GM12878 (cell line): Measurements from ENCODE around the gene PFKFB1. TPM values are rescaled to one million over a fixed set of nuclear protein-coding genes. Genes with fewer than 3 reads are reported as not detected.
"Not testable (repeated sequence)": the region's sequence is repeated elsewhere in the genome, so short reads cannot be mapped to it uniquely, and the experiment has no call there.

ENCODE experiments used
- ATAC-seq: fragments of 200-7000 bp; cut with Tn5 transposase; 3 replicates; pipeline ENCODE4 v1.9.1; 2020; ENCODE audit warnings: mild to moderate bottlenecking, moderate library complexity
- BruUV-seq: library from RNA; stranded (reverse); fragments of 400-500 nt; replicated peaks from 2 replicates; lab custom pipeline; 2021; lab: Mats Ljungman, UMichigan
- CTCF ChIA-PET: fragments of 300-600 bp; sonication (Branson Sonifier 250); formaldehyde crosslinking; extraction: SDS; loops from one replicate; lab custom pipeline; 2021; ENCODE audit warnings: inconsistent platforms; lab: Yijun Ruan, JAX
- POLR2A ChIA-PET: fragments of 350-600 bp; formaldehyde crosslinking; extraction: SDS; loops from one replicate; lab custom pipeline; 2021; ENCODE audit warnings: inconsistent platforms; lab: Charles Lee
- RAD21 ChIA-PET: fragments of 300-600 bp; sonication (Branson Sonifier 250); formaldehyde crosslinking; loops from one replicate; lab custom pipeline; 2023; ENCODE audit warnings: antibody characterized with exemption; ENCODE audit not compliant: unreplicated experiment; lab: Charles Lee
- SMC1A ChIA-PET: fragments of 300-600 bp; sonication (Branson Sonifier 250); formaldehyde crosslinking; loops from one replicate; lab custom pipeline; 2023; ENCODE audit not compliant: unreplicated experiment, uncharacterized antibody; lab: Charles Lee
- DNase-seq: peaks from one replicate; pipeline ENCODE4 v3.0.0-alpha.2; 2011; ENCODE audit warnings: low read depth, low spot score
- FAIRE-seq: peaks from 3 replicates; lab custom pipeline; 2011; peaks lifted over from hg19 to GRCh38; lab: Jason Lieb, UNC
- H2AFZ ChIP-seq: 2 replicates; pipeline ENCODE4 v1.6.0; 2011; ENCODE audit warnings: low read depth, low read length, control low read depth; ENCODE audit not compliant: control insufficient read depth
- H3K27ac ChIP-seq: 2 replicates; pipeline ENCODE4 v1.5.1; 2011; ENCODE audit warnings: control low read depth; ENCODE audit not compliant: control insufficient read depth, insufficient read depth
- H3K27me3 ChIP-seq, 2 experiments: replicated peaks in 1 of 2; 2 replicates each; pipeline versions ENCODE4 v1.6.0 to v1.6.1; 2011; ENCODE audit warnings: low read length in 1 of 2; ENCODE audit not compliant: control insufficient read depth in 2 of 2, insufficient read depth in 2 of 2
- H3K36me3 ChIP-seq, 2 experiments: 2 replicates each; pipeline ENCODE4 v1.5.1; 2011; ENCODE audit warnings: low read length in 1 of 2; ENCODE audit not compliant: control insufficient read depth in 2 of 2, insufficient read depth in 2 of 2
- H3K4me1 ChIP-seq: 2 replicates; pipeline ENCODE4 v1.6.1; 2011; ENCODE audit warnings: mild to moderate bottlenecking, low read length, moderate library complexity, mixed read lengths; ENCODE audit not compliant: control insufficient read depth, insufficient read depth
- H3K4me2 ChIP-seq: 2 replicates; pipeline ENCODE4 v1.6.0; 2011; ENCODE audit warnings: control low read depth; ENCODE audit not compliant: control insufficient read depth, insufficient read depth
- H3K4me3 ChIP-seq: fragments of 200-600 bp; sonication (generic); 2 replicates; pipeline ENCODE4 v1.5.1; 2016
- H3K79me2 ChIP-seq: 2 replicates; pipeline ENCODE4 v1.6.0; 2011; ENCODE audit warnings: low read length; ENCODE audit not compliant: control insufficient read depth, insufficient read depth
- H3K9ac ChIP-seq: 2 replicates; pipeline ENCODE4 v1.8.0; 2011; ENCODE audit warnings: low read length, control low read depth, mixed read lengths; ENCODE audit not compliant: control insufficient read depth, insufficient read depth
- H3K9me3 ChIP-seq: replicated peaks from 3 replicates; pipeline ENCODE4 v1.5.1; 2011; ENCODE audit warnings: mild to moderate bottlenecking, low read length; ENCODE audit not compliant: control insufficient read depth, insufficient read depth
- H4K20me1 ChIP-seq: 2 replicates; pipeline ENCODE4 v1.6.0; 2011; ENCODE audit not compliant: control insufficient read depth, insufficient read depth
- CHD2 ChIP-seq: IDR thresholded peaks from 2 replicates; pipeline ENCODE4 v1.6.1; 2011; ENCODE audit warnings: low read depth, low read length, improper control_type of control experiment, borderline replicate concordance
- E2F4 ChIP-seq: IDR thresholded peaks from 2 replicates; pipeline ENCODE4 v1.6.1; 2012; ENCODE audit warnings: low read depth, low read length, improper control_type of control experiment
- FOXM1 ChIP-seq: IDR thresholded peaks from 2 replicates; pipeline ENCODE4 v1.6.1; 2012; ENCODE audit warnings: low read depth, mild to moderate bottlenecking, inconsistent platforms, low read length, moderate library complexity
- JUNB ChIP-seq: IDR thresholded peaks from 2 replicates; pipeline ENCODE4 v1.6.1; 2016; ENCODE audit warnings: antibody characterized with exemption, mild to moderate bottlenecking
- PML ChIP-seq: IDR thresholded peaks from 2 replicates; pipeline ENCODE4 v1.6.1; 2012; ENCODE audit warnings: low read length, inconsistent platforms
- RELA ChIP-seq: fragments of 450-650 bp; IDR thresholded peaks from 2 replicates; pipeline ENCODE4 v1.8.0; 2014; ENCODE audit warnings: borderline replicate concordance; ENCODE audit not compliant: partially characterized antibody
- RFX5 ChIP-seq: IDR thresholded peaks from 2 replicates; pipeline ENCODE4 v1.6.1; 2011; ENCODE audit warnings: low read depth, low read length, improper control_type of control experiment
- RUNX3 ChIP-seq: IDR thresholded peaks from 2 replicates; pipeline ENCODE4 v1.6.1; 2012; ENCODE audit warnings: low read length, inconsistent platforms
- ZBED1 ChIP-seq: IDR thresholded peaks from 2 replicates; pipeline ENCODE4 v1.6.1; 2016; ENCODE audit warnings: borderline replicate concordance
- ZNF622 ChIP-seq: fragments of 450-650 bp; IDR thresholded peaks from 2 replicates; pipeline ENCODE4 v1.6.1; 2017; ENCODE audit warnings: mild to moderate bottlenecking, inconsistent platforms
- WGBS: methylation state at CpG from one replicate; pipeline ENCODE4 v1.1.6; 2016; ENCODE audit warnings: low lambda C conversion rate; ENCODE audit not compliant: insufficient replicate concordance, insufficient coverage; ENCODE audit errors: missing lambda C conversion rate; 5-methylcytosine and 5-hydroxymethylcytosine counted together
- in situ Hi-C: fragments of 300-500 bp; cut with MboI; formaldehyde crosslinking; loops from 9 replicates; pipeline ENCODE4 v1.14.3; 2018; ENCODE audit warnings: mixed read lengths
- intact Hi-C: fragments of 100-400 bp; cut with micrococcal nuclease; formaldehyde crosslinking; loops from one replicate; pipeline ENCODE4 v1.14.2; 2022; ENCODE audit not compliant: unreplicated experiment
- polyA plus RNA-seq, 11 experiments: library from polyadenylated mRNA; depleted of rRNA in 4 of 11; unstranded in 6 of 11; stranded (reverse) in 5 of 11; fragments of >200 nt; fragmentation: Nextera tagmentation in 4 of 11; fragmentation: Illumina TruSeq in 1 of 11; extraction: Ambion mirVana in 4 of 11; extraction: Trizol in 1 of 11; gene quantifications; 1 replicate in 1 of 11; 2 replicates in 10 of 11; pipeline versions ENCODE4 v1.2.1 to v1.2.3, GENCODE V29; 2011 to 2016; ENCODE audit warnings: inconsistent platforms in 2 of 11, missing spikeins in 2 of 11, low read depth in 1 of 11
- total RNA-seq, 4 experiments: library from RNA; depleted of rRNA in 3 of 4; stranded (reverse); fragments of >200 nt in 3 of 4; fragmentation: Illumina TruSeq in 1 of 4; extraction: Trizol in 1 of 4; gene quantifications; 2 replicates each; pipeline versions ENCODE4 v1.2.1 to v1.2.3, GENCODE V29; 2013 to 2021

PFKFB1 gene
- total and polyA plus RNA-seq, 10 of the 15 experiments (the other 5 are each of a cell fraction or from before 2014, with no cell fraction given), result 0.13 to 0.59 (median 0.37) TPM

GRCh38 chrX:54991706-54992105, 2.3 kb downstream of the PFKFB1 start:
- Histone ChIP-seq H3K27me3 (no peaks in the 10 kb centered on the region), H4K20me1 (no peaks in the 10 kb centered on the region), H3K9me3 (no peaks in the 10 kb centered on the region), H3K9ac (no peak overlapping the region), H3K4me1 (no peaks in the 10 kb centered on the region; the same call in 1 of the 2 replicates), H2AFZ (no peak overlapping the region), H3K4me3 (no peak overlapping the region), H3K4me2 (no peak overlapping the region), H3K36me3 (no peaks in the 10 kb centered on the region), H3K79me2 (no peaks in the 10 kb centered on the region), H3K27ac (no peak overlapping the region)
- BruUV-seq, result no TSS peak
- CTCF ChIA-PET, result no interaction called here
- FAIRE-seq (no peak), ATAC-seq (no peak), DNase-seq (no peak)
- POLR2A ChIA-PET, result no interaction called here
- 54% methylated on average over 2 of the region's 2 CpGs for WGBS
- RAD21 ChIA-PET, result no interaction called here
- in situ Hi-C loops, result no loop called here
- intact Hi-C loops, result no loop called here
- SMC1A ChIA-PET, result no interaction called here
- TF ChIP-seq E2F4 (no peak), ZNF622 (no peak), PML (no peak), RFX5 (no peak), FOXM1 (no peak), CHD2 (no peak), ZBED1 (no peak), RUNX3 (no peak), JUNB (no peak), RELA (no peak)

- FAIRE-seq, result not testable (repeated sequence)
These were observed 10.7 kb downstream of the PFKFB1 start for GRCh38 chrX:54983306-54983705.

More at GRCh38 chrX:54983306-54983705, 10.7 kb downstream of the PFKFB1 start:
- POLR2A ChIA-PET, H3K9ac ChIP-seq, H3K4me1 ChIP-seq, CTCF ChIA-PET, H3K27me3 ChIP-seq, H3K79me2 ChIP-seq, H3K4me2 ChIP-seq, DNase-seq, H3K4me3 ChIP-seq, ATAC-seq, RAD21 ChIA-PET, SMC1A ChIA-PET, H2AFZ ChIP-seq, intact Hi-C loops, H3K9me3 ChIP-seq, H3K27ac ChIP-seq, BruUV-seq, H4K20me1 ChIP-seq, H3K36me3 ChIP-seq, in situ Hi-C loops: not testable (repeated sequence)
- WGBS, result 9% methylated on average over 2 of the region's 2 CpGs
